ENCODE data around the gene PALLD.

- no peak for TF ChIP-seq EZH2 (IDR thresholded peaks at IDR 0.05)
- no peak for TF ChIP-seq POLR2AphosphoS5 (IDR thresholded peaks at IDR 0.05; ENCODE audit: borderline replicate concordance, low read depth, low read length)
Measured at GRCh38 chr4:168609369-168609768, 112.5 kb downstream of the PALLD start.

Measured in SK-N-MC (cell line).